H1 (cell line): ENCODE measurements around the gene SLC1A1. TPM values are rescaled to one million over a fixed set of nuclear protein-coding genes. Genes with fewer than 3 reads are reported as not detected.

Experiments used
- CTCF ChIA-PET: fragments of 300-600 bp; sonication (Branson Sonifier 250); formaldehyde crosslinking; loops from one replicate; lab custom pipeline; 2021; ENCODE audit not compliant: partially characterized antibody; lab: Charles Lee
- POLR2A ChIA-PET: fragments of 300-600 bp; sonication (Branson Sonifier 250); formaldehyde crosslinking; loops from one replicate; lab custom pipeline; 2021; ENCODE audit warnings: inconsistent platforms; ENCODE audit not compliant: partially characterized antibody; lab: Charles Lee
- DNase-seq, 2 experiments: peaks; one replicate each; pipeline versions ENCODE4 v3.0.0 to v3.0.0-alpha.2; 2010 to 2022; ENCODE audit warnings: low spot score in 2 of 2, low read depth in 1 of 2, mixed read lengths in 1 of 2
- FAIRE-seq: peaks from 2 replicates; lab custom pipeline; 2011; peaks lifted over from hg19 to GRCh38; lab: Jason Lieb, UNC
- H2AFZ ChIP-seq: 2 replicates; pipeline ENCODE4 v1.8.1; 2012; ENCODE audit warnings: low read length, inconsistent platforms
- H2AK5ac ChIP-seq: 2 replicates; pipeline ENCODE4 v1.6.1; 2013; ENCODE audit warnings: low read depth, low read length
- H2BK120ac ChIP-seq: replicated peaks from 2 replicates; pipeline ENCODE3; 2013; ENCODE audit warnings: low read depth, low read length, inconsistent platforms
- H2BK12ac ChIP-seq: 2 replicates; pipeline ENCODE4 v1.6.1; 2013; ENCODE audit warnings: low read depth, low read length
- H2BK15ac ChIP-seq: 2 replicates; pipeline ENCODE4 v1.6.1; 2013; ENCODE audit warnings: low read length
- H2BK20ac ChIP-seq: 2 replicates; pipeline ENCODE4 v1.6.1; 2013; ENCODE audit warnings: low read length
- H2BK5ac ChIP-seq: 2 replicates; pipeline ENCODE4 v1.6.1; 2013; ENCODE audit warnings: low read depth, low read length
- H3K14ac ChIP-seq: 2 replicates; pipeline ENCODE4 v1.6.1; 2013; ENCODE audit warnings: inconsistent platforms; ENCODE audit not compliant: insufficient read length
- H3K18ac ChIP-seq: 2 replicates; pipeline ENCODE4 v1.6.1; 2013; ENCODE audit warnings: low read length; ENCODE audit errors: extremely low read depth
- H3K23ac ChIP-seq: 2 replicates; pipeline ENCODE4 v1.6.1; 2013; ENCODE audit warnings: inconsistent platforms; ENCODE audit not compliant: insufficient read length
- H3K23me2 ChIP-seq: 2 replicates; pipeline ENCODE4 v1.6.1; 2013; ENCODE audit warnings: low read depth, low read length
- H3K27ac ChIP-seq: 2 replicates; pipeline ENCODE4 v1.6.1; 2011; ENCODE audit warnings: low read depth, low read length, inconsistent platforms
- H3K27me3 ChIP-seq, 4 experiments: replicated peaks in 1 of 4; 1 replicate in 1 of 4; 2 replicates in 3 of 4; pipeline versions ENCODE4 v1.6.1 to v1.8.1; 2011 to 2013; ENCODE audit warnings: low read length in 3 of 4, mild to moderate bottlenecking in 3 of 4, inconsistent platforms in 2 of 4, mixed read lengths in 2 of 4, moderate library complexity in 1 of 4; ENCODE audit not compliant: control insufficient read depth in 3 of 4, insufficient read depth in 3 of 4; ENCODE audit errors: extremely low read depth in 1 of 4
- H3K36me3 ChIP-seq, 4 experiments: 2 replicates each; pipeline versions ENCODE4 v1.6.1 to v1.8.1; 2011 to 2013; ENCODE audit warnings: mild to moderate bottlenecking in 4 of 4, low read length in 3 of 4, moderate library complexity in 2 of 4, control low read depth in 1 of 4, inconsistent platforms in 1 of 4; ENCODE audit not compliant: insufficient read depth in 4 of 4, control insufficient read depth in 2 of 4
- H3K4ac ChIP-seq: replicated peaks from 2 replicates; pipeline ENCODE3; 2013; ENCODE audit warnings: low read length, low read depth, mixed read lengths, inconsistent platforms; ENCODE audit not compliant: insufficient read length
- H3K4me1 ChIP-seq, 4 experiments: replicated peaks in 1 of 4; 1 replicate in 1 of 4; 2 replicates in 3 of 4; pipeline versions ENCODE4 v1.6.1 to v1.8.1; 2011 to 2013; ENCODE audit warnings: low read length in 3 of 4, inconsistent platforms in 2 of 4, mixed read lengths in 1 of 4; ENCODE audit not compliant: insufficient read depth in 4 of 4, control insufficient read depth in 3 of 4
- H3K4me2 ChIP-seq, 2 experiments: 2 replicates each; pipeline versions ENCODE4 v1.6.1 to v1.8.1; 2011 to 2013; ENCODE audit warnings: low read depth in 2 of 2, low read length in 2 of 2, control low read depth in 1 of 2, inconsistent platforms in 1 of 2, mild to moderate bottlenecking in 1 of 2; ENCODE audit not compliant: insufficient read depth in 1 of 2
- H3K4me3 ChIP-seq, 4 experiments: fragments of 200-600, 300-600 bp in 1 of 4; sonication (generic), shearing (Covaris generic), sonication (Bioruptor Twin) in 1 of 4; 2 replicates each; pipeline versions ENCODE4 v1.5.1 to v1.8.1; 2011 to 2016; ENCODE audit warnings: low read length in 4 of 4, low read depth in 3 of 4, control low read depth in 2 of 4, inconsistent platforms in 2 of 4, mild to moderate bottlenecking in 2 of 4, mixed read lengths in 1 of 4, moderate library complexity in 1 of 4; ENCODE audit not compliant: insufficient read depth in 2 of 4; ENCODE audit errors: extremely low read depth in 1 of 4
- H3K56ac ChIP-seq: replicated peaks from 2 replicates; pipeline ENCODE3; 2013; ENCODE audit warnings: low read depth, mild to moderate bottlenecking, mixed read lengths, low read length, inconsistent platforms; ENCODE audit not compliant: insufficient read length
- H3K79me1 ChIP-seq: 2 replicates; pipeline ENCODE4 v1.6.1; 2013; ENCODE audit warnings: low read depth, low read length, control low read depth
- H3K79me2 ChIP-seq, 2 experiments: 2 replicates each; pipeline versions ENCODE4 v1.6.1 to v1.8.1; 2012 to 2013; ENCODE audit warnings: low read length in 2 of 2, mild to moderate bottlenecking in 2 of 2, inconsistent platforms in 1 of 2; ENCODE audit not compliant: insufficient read depth in 2 of 2, control insufficient read depth in 1 of 2
- H3K9ac ChIP-seq, 4 experiments: replicated peaks in 1 of 4; 1 replicate in 1 of 4; 2 replicates in 3 of 4; pipeline versions ENCODE4 v1.6.1 to v1.8.1; 2011 to 2013; ENCODE audit warnings: low read depth in 3 of 4, low read length in 3 of 4, control low read depth in 2 of 4, mild to moderate bottlenecking in 2 of 4, moderate library complexity in 2 of 4, inconsistent platforms in 1 of 4; ENCODE audit errors: extremely low read depth in 1 of 4
- H3K9me3 ChIP-seq, 2 experiments: 2 replicates each; pipeline versions ENCODE4 v1.6.1 to v1.8.1; 2012 to 2013; ENCODE audit warnings: mild to moderate bottlenecking in 2 of 2, moderate library complexity in 2 of 2, control low read depth in 1 of 2, inconsistent platforms in 1 of 2, low read depth in 1 of 2, low read length in 1 of 2, mixed read lengths in 1 of 2; ENCODE audit not compliant: insufficient read depth in 2 of 2
- H4K20me1 ChIP-seq, 2 experiments: replicated peaks in 1 of 2; 2 replicates each; pipeline versions ENCODE3 to v1.8.1; 2011 to 2013; ENCODE audit warnings: inconsistent platforms in 2 of 2, low read length in 2 of 2, mild to moderate bottlenecking in 1 of 2; ENCODE audit not compliant: insufficient read depth in 2 of 2, control insufficient read depth in 1 of 2
- H4K5ac ChIP-seq: 2 replicates; pipeline ENCODE4 v1.6.1; 2013; ENCODE audit warnings: low read length, low read depth, mixed read lengths, inconsistent platforms; ENCODE audit not compliant: insufficient read length
- H4K8ac ChIP-seq: 2 replicates; pipeline ENCODE4 v1.8.0; 2013; ENCODE audit warnings: mild to moderate bottlenecking, moderate library complexity, low read length, inconsistent platforms; ENCODE audit not compliant: insufficient read depth; ENCODE audit errors: extremely low read depth
- H4K91ac ChIP-seq: replicated peaks from 2 replicates; pipeline ENCODE3; 2013; ENCODE audit warnings: low read length, mixed read lengths, inconsistent platforms; ENCODE audit not compliant: insufficient read length
- BCL11A ChIP-seq, 2 experiments: IDR thresholded peaks; one replicate each; pipeline ENCODE4 v1.6.1; 2011; ENCODE audit warnings: low read depth in 2 of 2, low read length in 2 of 2, mild to moderate bottlenecking in 2 of 2
- CEBPB ChIP-seq: IDR thresholded peaks from 2 replicates; pipeline ENCODE4 v1.6.1; 2012; ENCODE audit warnings: low read depth, low read length
- FOSL1 ChIP-seq: IDR thresholded peaks from 2 replicates; pipeline ENCODE4 v1.6.1; 2011; ENCODE audit warnings: mild to moderate bottlenecking, low read depth, low read length, moderate library complexity; ENCODE audit not compliant: insufficient read depth
- JUN ChIP-seq: IDR thresholded peaks from 2 replicates; pipeline ENCODE4 v1.6.1; 2011; ENCODE audit warnings: low read depth, mild to moderate bottlenecking, improper control_type of control experiment, low read length
- KDM1A ChIP-seq: fragments of 200-600, 300-600 bp; sonication (generic); IDR thresholded peaks from 2 replicates; pipeline ENCODE4 v1.7.1; 2016; ENCODE audit warnings: mild to moderate bottlenecking, low read length, borderline replicate concordance
- KDM5A ChIP-seq: fragments of 200-600 bp; IDR thresholded peaks from 2 replicates; pipeline ENCODE4 v1.7.1; 2012; ENCODE audit warnings: mild to moderate bottlenecking, low read length, inconsistent platforms, mixed read lengths
- MAX ChIP-seq: IDR thresholded peaks from 2 replicates; pipeline ENCODE4 v1.6.1; 2012; ENCODE audit warnings: inconsistent platforms
- POLR2AphosphoS5 ChIP-seq: IDR thresholded peaks from 2 replicates; pipeline ENCODE4 v1.6.1; 2011; ENCODE audit warnings: low read depth, low read length
- RBBP5 ChIP-seq: IDR thresholded peaks from 2 replicates; pipeline ENCODE4 v1.7.1; 2012; ENCODE audit warnings: low read depth, mild to moderate bottlenecking, inconsistent platforms, low read length, moderate library complexity, borderline replicate concordance
- RFX5 ChIP-seq: IDR thresholded peaks from 2 replicates; pipeline ENCODE4 v1.6.1; 2011; ENCODE audit warnings: low read depth, low read length, improper control_type of control experiment, borderline replicate concordance
- SIN3A ChIP-seq, 2 experiments: IDR thresholded peaks in 1 of 2; conservative IDR thresholded peaks in 1 of 2; 2 replicates each; pipeline ENCODE4 v1.6.1; 2011 to 2012; ENCODE audit warnings: low read length in 2 of 2, improper control_type of control experiment in 1 of 2, low read depth in 1 of 2, mild to moderate bottlenecking in 1 of 2
- TCF12 ChIP-seq: IDR thresholded peaks from 2 replicates; pipeline ENCODE4 v1.6.1; 2011; ENCODE audit warnings: low read depth, mild to moderate bottlenecking, low read length
- WGBS, 2 experiments: shearing (Covaris generic) in 1 of 2; methylation state at CpG; one replicate each; pipeline versions ENCODE4 v1.1.6 to v1.1.7; 2013 to 2015; ENCODE audit warnings: low lambda C conversion rate in 2 of 2, mixed read lengths in 2 of 2, inconsistent platforms in 1 of 2, low coverage in 1 of 2, missing lambda C conversion rate in 1 of 2; ENCODE audit not compliant: insufficient replicate concordance in 2 of 2, insufficient coverage in 1 of 2, insufficient read length in 1 of 2; ENCODE audit errors: extremely low coverage in 1 of 2, missing lambda C conversion rate in 1 of 2; 5-methylcytosine and 5-hydroxymethylcytosine counted together
- polyA plus RNA-seq, 7 experiments: library from polyadenylated mRNA; depleted of rRNA in 3 of 7; stranded (reverse) in 5 of 7; unstranded in 2 of 7; fragments of >200 nt in 5 of 7; fragments of 200-250 nt in 2 of 7; gene quantifications; 1 replicate in 5 of 7; 2 replicates in 1 of 7; 4 replicates in 1 of 7; pipeline versions ENCODE4 v1.2.1 to v1.2.3, GENCODE V29; 2011 to 2013; ENCODE audit warnings: missing spikeins in 2 of 7, mixed read lengths in 2 of 7
- total RNA-seq: library from RNA; stranded (reverse); fragmentation: NEBNext Ultra II Directional; extraction: Animal tissue kit (Norgen Biotek cat#: 25700); gene quantifications from 2 replicates; pipeline ENCODE4 v1.2.1, GENCODE V29; 2021

The SLC1A1 gene
- total and polyA plus RNA-seq, 2 of the 8 experiments (the other 6 are each of a cell fraction or from before 2014, with no cell fraction given), result 4.7 to 11.7 TPM

GRCh38 chr9:4520055-4520454 is 29.8 kb downstream of the SLC1A1 start:
- no peaks in the 10 kb centered on the region; a peak in 1 of 7 replicates for H3K27me3 ChIP-seq
- H3K79me2 ChIP-seq, result no peaks in the 10 kb centered on the region
- ChIA-PET CTCF (interaction anchor here (1.4 to 3.7 kb wide), 3 partner anchors 8 to 153 kb away, joined by 3 to 9 read pairs (median 8); no protein-coding TSS in a partner anchor), POLR2A (interaction anchor here (0.6 kb wide), 1 partner anchor 35 kb away, joined by 4 read pairs; no protein-coding TSS in a partner anchor)
- no peak overlapping the region for H3K27ac ChIP-seq
- peaks cover 0 to 6% (median 5%) of the 10 kb centered on the region in 4 experiments; a peak in 4 of 7 replicates for H3K4me1 ChIP-seq
- H4K8ac ChIP-seq, result no peak overlapping the region
- no peak overlapping the region for H3K4me2 ChIP-seq
- H3K4ac ChIP-seq, result no peak overlapping the region
- no peak overlapping the region for H4K91ac ChIP-seq
- H3K23me2 ChIP-seq, result no peaks in the 10 kb centered on the region
- no peak overlapping the region for H2AFZ ChIP-seq
- H3K9me3 ChIP-seq, result no peaks in the 10 kb centered on the region
- H3K23ac ChIP-seq, result no peak overlapping the region
- 89 to 100% methylated on average over 1 to 2 of the region's 2 CpGs for WGBS, 2 experiments
- H4K20me1 ChIP-seq, result no peaks in the 10 kb centered on the region
- no peaks in the 10 kb centered on the region for H3K36me3 ChIP-seq
- no peak overlapping the region for H2BK120ac ChIP-seq
- no peak overlapping the region for H3K9ac ChIP-seq
- H3K56ac ChIP-seq, result no peak overlapping the region
- H3K14ac ChIP-seq, result no peak overlapping the region
- TF ChIP-seq JUN, result no peak
- no peak for TF ChIP-seq RBBP5
- TF ChIP-seq KDM1A, result no peak
- no peak for TF ChIP-seq RFX5
- no peak for TF ChIP-seq TCF12
- no peak for TF ChIP-seq MAX
- TF ChIP-seq FOSL1, result no peak
- no peak for TF ChIP-seq CEBPB
- no peak for TF ChIP-seq SIN3A (conservative IDR thresholded peaks at IDR 0.05 in 1 of 2, IDR thresholded peaks at IDR 0.05 in 1 of 2; ENCODE audit: low read depth in 1 of 2, low read length in 2 of 2)
- no peak for TF ChIP-seq BCL11A (IDR thresholded peaks at IDR 0.05; ENCODE audit: low read depth in 2 of 2, low read length in 2 of 2)
- no peak for TF ChIP-seq KDM5A
- no peak for TF ChIP-seq POLR2AphosphoS5
- H2BK12ac ChIP-seq, result no peak overlapping the region
- no peak overlapping the region for H2BK5ac ChIP-seq
- H3K79me1 ChIP-seq, result no peaks in the 10 kb centered on the region
- H2AK5ac ChIP-seq, result no peak overlapping the region
- H3K4me3 ChIP-seq, result no peak overlapping the region
- FAIRE-seq, result no peak
- H2BK15ac ChIP-seq, result no peak overlapping the region
- no peak overlapping the region for H4K5ac ChIP-seq
- no peak for DNase-seq
- H3K18ac ChIP-seq, result no peak overlapping the region
- no peak overlapping the region for H2BK20ac ChIP-seq
